A549 (cell line): ENCODE results near the gene WBP2. TPM values are rescaled to one million over a fixed set of nuclear protein-coding genes. Genes with fewer than 3 reads are reported as not detected.

Experiments used
- ATAC-seq, 2 experiments: fragments of 200-7000 bp in 1 of 2; fragments of >200 bp in 1 of 2; cut with Nextera tagmentation in 1 of 2; cut with Tn5 transposase in 1 of 2; 3 replicates each; pipeline versions ENCODE4 v1.8.0 to v1.9.1; 2018 to 2020; ENCODE audit warnings: mild to moderate bottlenecking in 1 of 2, moderate library complexity in 1 of 2
- CTCF ChIA-PET: fragments of 300-600 bp; sonication (Branson Sonifier 250); formaldehyde crosslinking; extraction: SDS; loops from one replicate; lab custom pipeline; 2021; ENCODE audit warnings: antibody characterized with exemption, inconsistent platforms; lab: Yijun Ruan, JAX
- POLR2A ChIA-PET: fragments of 350-600 bp; formaldehyde crosslinking; extraction: SDS; loops from one replicate; lab custom pipeline; 2021; ENCODE audit warnings: antibody characterized with exemption, inconsistent platforms; lab: Yijun Ruan, JAX
- DNase-seq, 2 experiments: peaks; one replicate each; pipeline versions ENCODE4 v3.0.0 to v3.0.0-alpha.2; 2011 to 2016; ENCODE audit warnings: low read depth in 1 of 2, low spot score in 1 of 2
- FAIRE-seq: peaks from 2 replicates; lab custom pipeline; 2011; peaks lifted over from hg19 to GRCh38; lab: Jason Lieb, UNC
- H3K27ac ChIP-seq, 2 experiments: fragments of >200 bp; sonication (Bioruptor Twin); formaldehyde crosslinking; 3 replicates each; pipeline ENCODE4 v1.5.1; 2016 to 2017
- H3K4me1 ChIP-seq: fragments of >200 bp; sonication (Bioruptor Twin); formaldehyde crosslinking; 3 replicates; pipeline ENCODE4 v1.6.1; 2016
- H3K4me2 ChIP-seq: fragments of >200 bp; sonication (Bioruptor Twin); formaldehyde crosslinking; 3 replicates; pipeline ENCODE4 v1.6.1; 2016
- H3K4me3 ChIP-seq: fragments of >200 bp; sonication (Bioruptor Twin); formaldehyde crosslinking; 3 replicates; pipeline ENCODE4 v1.5.1; 2016
- H3K9me3 ChIP-seq: fragments of >200 bp; sonication (Bioruptor Twin); formaldehyde crosslinking; 3 replicates; pipeline ENCODE4 v1.6.1; 2016
- ATOH8 ChIP-seq: fragments of 250-450 bp; sonication (Bioruptor Pico); IDR thresholded peaks from 2 replicates; pipeline ENCODE4 v1.5.0; 2020; ENCODE audit warnings: low read depth, mild to moderate bottlenecking, moderate library complexity
- BCL3 ChIP-seq: fragments of >200 bp; sonication (Bioruptor Twin); formaldehyde crosslinking; IDR thresholded peaks from 3 replicates; pipeline ENCODE4 v1.6.1; 2016
- CEBPB ChIP-seq, 2 experiments: fragments of >200 bp in 1 of 2; sonication (Bioruptor Twin) in 1 of 2; formaldehyde crosslinking in 1 of 2; IDR thresholded peaks; 2 replicates each; pipeline ENCODE4 v1.6.1; 2012 to 2016
- CHD2 ChIP-seq: fragments of 150-350 bp; IDR thresholded peaks from 2 replicates; pipeline ENCODE4 v1.6.1; 2014; ENCODE audit warnings: low read length; ENCODE audit not compliant: partially characterized antibody
- CTCF ChIP-seq: fragments of >200 bp; sonication (Bioruptor Twin); formaldehyde crosslinking; IDR thresholded peaks from 3 replicates; pipeline ENCODE4 v1.5.1; 2016
- E2F6 ChIP-seq: IDR thresholded peaks from 2 replicates; pipeline ENCODE4 v1.6.1; 2012; ENCODE audit warnings: low read depth, borderline replicate concordance
- EHF ChIP-seq: fragments of 250-450 bp; sonication (Bioruptor Pico); IDR thresholded peaks from 2 replicates; pipeline ENCODE4 v1.5.0; 2020; ENCODE audit warnings: mild to moderate bottlenecking
- ESRRA ChIP-seq: fragments of 150-350 bp; IDR thresholded peaks from 2 replicates; pipeline ENCODE4 v1.6.1; 2014; ENCODE audit warnings: mild to moderate bottlenecking, low read length, borderline replicate concordance
- GATA3 ChIP-seq: IDR thresholded peaks from 2 replicates; pipeline ENCODE4 v1.6.1; 2012; ENCODE audit warnings: borderline replicate concordance
- HEYL ChIP-seq: fragments of 250-450 bp; sonication (Bioruptor Pico); IDR thresholded peaks from 2 replicates; pipeline ENCODE4 v1.8.0; 2021; ENCODE audit warnings: mild to moderate bottlenecking, moderate library complexity
- HOXA7 ChIP-seq: fragments of 250-450 bp; sonication (Bioruptor Pico); IDR thresholded peaks from 2 replicates; pipeline ENCODE4 v1.5.0; 2020; ENCODE audit warnings: mild to moderate bottlenecking, moderate library complexity
- HOXB13 ChIP-seq: fragments of 250-450 bp; sonication (Bioruptor Pico); IDR thresholded peaks from 2 replicates; pipeline ENCODE4 v1.5.0; 2020; ENCODE audit warnings: low read depth, mild to moderate bottlenecking, moderate library complexity
- HOXB5 ChIP-seq: fragments of 250-450 bp; sonication (Bioruptor Pico); IDR thresholded peaks from 2 replicates; pipeline ENCODE4 v1.5.0; 2020; ENCODE audit warnings: mild to moderate bottlenecking, moderate library complexity
- JUNB ChIP-seq: fragments of >200 bp; sonication (Bioruptor Twin); formaldehyde crosslinking; IDR thresholded peaks from 2 replicates; pipeline ENCODE4 v1.6.1; 2016
- MAFK ChIP-seq: fragments of 450-650 bp; IDR thresholded peaks from 2 replicates; pipeline ENCODE4 v1.6.1; 2014; ENCODE audit not compliant: partially characterized antibody
- MAX ChIP-seq: IDR thresholded peaks from 2 replicates; pipeline ENCODE4 v1.6.1; 2012
- MYC ChIP-seq: IDR thresholded peaks from 2 replicates; pipeline ENCODE4 v1.6.1; 2012; ENCODE audit warnings: mild to moderate bottlenecking, inconsistent platforms, low read length, improper control_type of control experiment, borderline replicate concordance
- NFE2L2 ChIP-seq: fragments of 150-350 bp; conservative IDR thresholded peaks from 2 replicates; pipeline ENCODE4 v1.6.1; 2014; ENCODE audit warnings: low read length
- PHF8 ChIP-seq: fragments of 200-600 bp; sonication (generic); IDR thresholded peaks from 2 replicates; pipeline ENCODE4 v1.6.1; 2016; ENCODE audit warnings: low read depth, mild to moderate bottlenecking, antibody characterized with exemption, moderate library complexity, borderline replicate concordance
- POLR2A ChIP-seq: IDR thresholded peaks from 2 replicates; pipeline ENCODE4 v1.6.1; 2012; ENCODE audit warnings: mild to moderate bottlenecking, low read length
- RARB ChIP-seq: fragments of 250-450 bp; sonication (Bioruptor Pico); IDR thresholded peaks from 2 replicates; pipeline ENCODE4 v1.8.0; 2021; ENCODE audit warnings: mild to moderate bottlenecking, moderate library complexity
- RFX5 ChIP-seq: fragments of 450-650 bp; IDR thresholded peaks from 2 replicates; pipeline ENCODE4 v1.7.1; 2014; ENCODE audit warnings: antibody characterized with exemption, mild to moderate bottlenecking, moderate library complexity
- TP53 ChIP-seq: fragments of 250-450 bp; sonication (Bioruptor Pico); IDR thresholded peaks from 2 replicates; pipeline ENCODE4 v1.5.0; 2021; ENCODE audit warnings: mild to moderate bottlenecking, moderate library complexity
- USF2 ChIP-seq: fragments of 450-650 bp; IDR thresholded peaks from 2 replicates; pipeline ENCODE4 v1.6.1; 2014; ENCODE audit warnings: antibody characterized with exemption
- ZNF302 ChIP-seq: fragments of 250-450 bp; sonication (Bioruptor Pico); IDR thresholded peaks from 2 replicates; pipeline ENCODE4 v1.9.0; 2021; ENCODE audit warnings: inconsistent platforms, mild to moderate bottlenecking, moderate library complexity
- ZSCAN20 ChIP-seq: fragments of 250-450 bp; sonication (Bioruptor Pico); IDR thresholded peaks from 2 replicates; pipeline ENCODE4 v1.8.0; 2022; ENCODE audit warnings: mild to moderate bottlenecking, moderate library complexity
- WGBS: methylation state at CpG from one replicate; pipeline ENCODE4 v1.1.6; 2017; ENCODE audit errors: missing lambda C conversion rate; 5-methylcytosine and 5-hydroxymethylcytosine counted together
- polyA plus RNA-seq, 4 experiments: library from polyadenylated mRNA; depleted of rRNA in 3 of 4; stranded (reverse); fragments of >200 nt; fragmentation: RNase III in 1 of 4; extraction: RNeasy Plus Mini Kit Qiagen cat#74134 plus additional on column Dnase treatment in 1 of 4; gene quantifications; 2 replicates in 3 of 4; 3 replicates in 1 of 4; pipeline ENCODE4 v1.2.3, GENCODE V29; 2011 to 2017

Gene WBP2
- polyA plus RNA-seq, 2 of the 4 experiments (the other 2 are of a cell fraction), result 39.7 to 131 TPM

- POLR2A ChIA-PET, result no interaction called here
- Histone ChIP-seq H3K4me1 (peaks cover 13% of the 10 kb centered on the region), H3K4me2 (no peak overlapping the region), H3K27ac (no peak overlapping the region), H3K9me3 (no peaks in the 10 kb centered on the region), H3K4me3 (no peak overlapping the region)
- FAIRE-seq (no peak), ATAC-seq (no peak), DNase-seq (no peak)
- 96% methylated on average over 31 of the region's 31 CpGs for WGBS
- CTCF ChIA-PET, result interaction anchor here (1.2 to 22.8 kb wide), 6 partner anchors 13 to 389 kb away, joined by 3 to 513 read pairs (median 8); partner anchors contain the start of genes MRPL38, TRIM47 and WBP2
- TF ChIP-seq JUNB (no peak), HOXB5 (CRISPR knock-in tag) (no peak), POLR2A (no peak), NFE2L2 (no peak), RARB (no peak), BCL3 (no peak), MAFK (no peak), CEBPB (IDR thresholded peaks at IDR 0.05) (no peak), MYC (no peak)
Measured at GRCh38 chr17:75891022-75891604, 36.0 kb upstream of the WBP2 start.

- 83% methylated on average over 6 of the region's 6 CpGs for WGBS
- CTCF ChIA-PET, result interaction anchor here (0.8 to 22.8 kb wide), 10 partner anchors 12 to 391 kb away, joined by 3 to 513 read pairs (median 4); partner anchors contain the start of genes GALK1, MRPL38 and TRIM47
- Histone ChIP-seq H3K4me3 (no peak overlapping the region), H3K4me1 (no peaks in the 10 kb centered on the region; the same call in 1 of the 3 replicates), H3K4me2 (no peak overlapping the region), H3K9me3 (no peaks in the 10 kb centered on the region), H3K27ac (no peak overlapping the region)
- no peak for DNase-seq
- POLR2A ChIA-PET, result interaction anchor here (1.4 kb wide), 1 partner anchor 109 kb away, joined by 6 read pairs; no protein-coding TSS in a partner anchor
- TF ChIP-seq E2F6 (no peak), EHF (CRISPR knock-in tag) (no peak), RARB (no peak), CHD2 (no peak), TP53 (CRISPR knock-in tag) (no peak), PHF8 (no peak), ZSCAN20 (CRISPR knock-in tag) (no peak), HOXA7 (CRISPR knock-in tag) (no peak), CTCF (no peak), HOXB13 (no peak), BCL3 (no peak), RFX5 (no peak), ATOH8 (no peak), USF2 (no peak), ESRRA (no peak), ZNF302 (CRISPR knock-in tag) (no peak), HEYL (CRISPR knock-in tag) (no peak), GATA3 (no peak), MAX (no peak)
- FAIRE-seq, result no peak
- ATAC-seq, result peak in 1 of 2 experiments; percentile 35; a peak in 1 of 6 replicates
Measured at GRCh38 chr17:75889454-75889853, 34.3 kb upstream of the WBP2 start.
